Upper lobe of left lung (tissue), 6 donors: Measurements from ENCODE around the gene MXRA5. TPM values are rescaled to one million over a fixed set of nuclear protein-coding genes. Genes with fewer than 3 reads are reported as not detected.
"Not testable (repeated sequence)": the region's sequence is repeated elsewhere in the genome, so short reads cannot be mapped to it uniquely, and the experiment has no call there.

Experiments
- ATAC-seq, 2 donors: fragments of 200-7000 bp; cut with Tn5 transposase; one replicate each; pipeline ENCODE4 v1.9.1; 2022; ENCODE audit warnings: mild to moderate bottlenecking in 2 of 2, moderate library complexity in 2 of 2; ENCODE audit not compliant: low FRiP score in 2 of 2
- DNase-seq, 2 donors: peaks; one replicate each; pipeline ENCODE4 v3.0.0-alpha.2; 2019 to 2020
- H3K27ac ChIP-seq, 4 donors: fragments of 200-600 bp; sonication (generic); one replicate each; pipeline ENCODE4 v1.5.1; 2016 to 2019
- H3K27me3 ChIP-seq, 4 donors: fragments of 200-600 bp; sonication (generic); one replicate each; pipeline ENCODE4 v1.5.1; 2017 to 2019
- H3K36me3 ChIP-seq, 4 donors: fragments of 200-600 bp; sonication (generic); one replicate each; pipeline ENCODE4 v1.5.1; 2016 to 2019
- H3K4me1 ChIP-seq, 4 donors: fragments of 200-600 bp; sonication (generic); one replicate each; pipeline ENCODE4 v1.5.1; 2018 to 2019
- H3K4me3 ChIP-seq, 4 donors: fragments of 200-600 bp; sonication (generic); one replicate each; pipeline ENCODE4 v1.5.1; 2017 to 2019; ENCODE audit warnings: mild to moderate bottlenecking in 2 of 4, moderate library complexity in 1 of 4
- H3K9me3 ChIP-seq, 4 donors: fragments of 200-600 bp; sonication (generic); one replicate each; pipeline ENCODE4 v1.5.1; 2018 to 2019
- EP300 ChIP-seq, 4 donors: sonication (generic); formaldehyde crosslinking; IDR thresholded peaks; one replicate each; pipeline ENCODE4 v1.5.1; 2017; ENCODE audit warnings: antibody characterized with exemption in 4 of 4, control low read depth in 2 of 4
- POLR2A ChIP-seq, 4 donors: fragments of 450-650 bp; IDR thresholded peaks; one replicate each; pipeline ENCODE4 v1.5.1; 2016 to 2017; ENCODE audit warnings: antibody characterized with exemption in 4 of 4, mild to moderate bottlenecking in 2 of 4
- POLR2AphosphoS5 ChIP-seq, 2 donors: sonication (generic); formaldehyde crosslinking; IDR thresholded peaks; one replicate each; pipeline ENCODE4 v1.5.1; 2017; ENCODE audit warnings: antibody characterized with exemption in 2 of 2
- WGBS, 2 donors: methylation state at CpG; one replicate each; pipeline ENCODE4 v1.1.5; 2017 to 2018; 5-methylcytosine and 5-hydroxymethylcytosine counted together
- total RNA-seq, 6 donors: library from RNA; depleted of rRNA in 4 of 6; stranded (reverse); fragments of >200 nt in 4 of 6; gene quantifications; one replicate each; pipeline versions ENCODE4 v1.1.0 to v1.2.1, GENCODE V29; 2016 to 2021
- TF ChIP-seq, protein P1 (sequence below), 6 experiments: fragments of 450-650 bp in 4 of 6; fragments of 200-600 bp in 2 of 6; sonication (generic) in 2 of 6; IDR thresholded peaks; one replicate each; pipeline ENCODE4 v1.5.1; 2016 to 2019; ENCODE audit warnings: antibody characterized with exemption in 6 of 6
- donor health status: DM: no; HTN: no; CAD: no; lungs with moderate emphysema.
- donor health status: DM: no; HTN: yes; CAD: no; lungs with severe emphysema.

The MXRA5 gene
- total RNA-seq, 6 donors from 2014 or later: 1.0 to 10.2 (median 2.0) TPM

DNA sequence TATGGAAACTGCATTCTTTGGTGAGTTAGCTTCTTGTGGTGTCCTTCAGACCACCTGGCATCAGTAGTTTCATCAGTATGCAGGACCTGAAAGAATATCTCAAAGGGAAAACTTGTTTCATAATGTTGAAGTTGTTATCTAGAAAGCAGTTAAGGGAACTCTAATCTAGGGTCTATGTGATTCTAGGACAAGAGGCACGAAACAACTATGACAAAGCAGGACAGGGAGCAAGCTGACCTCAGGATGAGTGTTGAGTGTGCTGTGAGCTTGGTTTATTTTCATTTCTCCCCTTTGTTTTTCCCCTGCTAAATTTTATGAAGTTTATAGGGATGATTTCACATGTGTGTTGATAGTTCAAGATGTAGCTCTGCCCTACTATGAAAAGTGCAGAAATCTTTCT lies 65.7 kb downstream of the MXRA5 start:
- no peak overlapping the region for H3K27ac ChIP-seq
- H3K4me1 ChIP-seq: no peaks in the 10 kb centered on the region
- ATAC-seq (no peak), DNase-seq (no peak)
- no peaks in the 10 kb centered on the region for H3K36me3 ChIP-seq
- no peak overlapping the region for H3K4me3 ChIP-seq
- TF ChIP-seq POLR2A (IDR thresholded peaks at IDR 0.05): no peak
- no peak for TF ChIP-seq EP300 (IDR thresholded peaks at IDR 0.05)
- TF ChIP-seq POLR2AphosphoS5 (IDR thresholded peaks at IDR 0.05): no peak
- TF ChIP-seq, protein P1, sequence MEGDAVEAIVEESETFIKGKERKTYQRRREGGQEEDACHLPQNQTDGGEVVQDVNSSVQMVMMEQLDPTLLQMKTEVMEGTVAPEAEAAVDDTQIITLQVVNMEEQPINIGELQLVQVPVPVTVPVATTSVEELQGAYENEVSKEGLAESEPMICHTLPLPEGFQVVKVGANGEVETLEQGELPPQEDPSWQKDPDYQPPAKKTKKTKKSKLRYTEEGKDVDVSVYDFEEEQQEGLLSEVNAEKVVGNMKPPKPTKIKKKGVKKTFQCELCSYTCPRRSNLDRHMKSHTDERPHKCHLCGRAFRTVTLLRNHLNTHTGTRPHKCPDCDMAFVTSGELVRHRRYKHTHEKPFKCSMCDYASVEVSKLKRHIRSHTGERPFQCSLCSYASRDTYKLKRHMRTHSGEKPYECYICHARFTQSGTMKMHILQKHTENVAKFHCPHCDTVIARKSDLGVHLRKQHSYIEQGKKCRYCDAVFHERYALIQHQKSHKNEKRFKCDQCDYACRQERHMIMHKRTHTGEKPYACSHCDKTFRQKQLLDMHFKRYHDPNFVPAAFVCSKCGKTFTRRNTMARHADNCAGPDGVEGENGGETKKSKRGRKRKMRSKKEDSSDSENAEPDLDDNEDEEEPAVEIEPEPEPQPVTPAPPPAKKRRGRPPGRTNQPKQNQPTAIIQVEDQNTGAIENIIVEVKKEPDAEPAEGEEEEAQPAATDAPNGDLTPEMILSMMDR (IDR thresholded peaks at IDR 0.05): no peak
- peaks cover 0 to 8% (median 0%) of the 10 kb centered on the region in 4 donors for H3K9me3 ChIP-seq
- WGBS, 2 donors: 57 to 67% methylated on average over 1 of the region's 1 CpG
- no peaks in the 10 kb centered on the region for H3K27me3 ChIP-seq

DNA sequence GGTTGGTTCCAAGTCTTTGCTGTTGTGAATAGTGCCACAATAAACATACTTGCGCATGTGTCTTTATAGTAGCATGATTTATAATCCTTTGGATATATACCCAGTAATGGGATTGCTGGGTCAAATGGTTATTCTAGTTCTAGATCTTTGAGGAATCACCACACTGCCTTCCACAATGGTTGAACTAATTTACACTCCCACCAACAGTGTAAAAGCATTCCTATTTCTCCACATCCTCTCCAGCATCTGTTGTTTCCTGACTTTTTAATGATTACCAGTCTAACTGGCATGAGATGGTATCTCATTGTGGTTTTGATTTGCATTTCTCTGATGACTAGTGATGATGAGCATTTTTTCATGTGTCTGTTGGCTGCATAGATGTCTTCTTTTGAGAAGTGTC lies 72.8 kb downstream of the MXRA5 start:
- H3K4me3 ChIP-seq, H3K36me3 ChIP-seq, ATAC-seq, H3K4me1 ChIP-seq, H3K27ac ChIP-seq, DNase-seq, H3K27me3 ChIP-seq, H3K9me3 ChIP-seq: not testable (repeated sequence)
- 93 to 100% methylated on average over 1 of the region's 1 CpG for WGBS, 2 donors

DNA sequence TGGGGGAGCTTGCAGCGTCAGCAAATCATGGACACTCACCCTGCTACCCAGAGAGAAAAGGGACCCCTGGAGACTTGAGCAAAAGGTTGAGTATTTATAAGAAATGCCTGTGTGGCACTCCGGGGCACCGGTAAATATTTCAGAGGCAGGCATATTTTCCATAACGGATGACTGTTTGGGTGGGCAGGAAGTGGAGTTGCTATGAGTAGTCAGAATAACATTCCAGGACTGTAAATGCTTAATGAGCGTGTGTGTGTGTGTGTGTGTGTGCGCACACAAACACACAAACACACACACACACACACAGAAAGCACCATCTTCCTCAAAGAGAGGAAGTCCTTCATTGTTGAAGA lies 74.6 kb downstream of the MXRA5 start:
- TF ChIP-seq POLR2AphosphoS5 (IDR thresholded peaks at IDR 0.05): no peak
- TF ChIP-seq, protein P1 (IDR thresholded peaks at IDR 0.05): no peak
- TF ChIP-seq POLR2A (IDR thresholded peaks at IDR 0.05): no peak
- no peak for TF ChIP-seq EP300 (IDR thresholded peaks at IDR 0.05)

DNA sequence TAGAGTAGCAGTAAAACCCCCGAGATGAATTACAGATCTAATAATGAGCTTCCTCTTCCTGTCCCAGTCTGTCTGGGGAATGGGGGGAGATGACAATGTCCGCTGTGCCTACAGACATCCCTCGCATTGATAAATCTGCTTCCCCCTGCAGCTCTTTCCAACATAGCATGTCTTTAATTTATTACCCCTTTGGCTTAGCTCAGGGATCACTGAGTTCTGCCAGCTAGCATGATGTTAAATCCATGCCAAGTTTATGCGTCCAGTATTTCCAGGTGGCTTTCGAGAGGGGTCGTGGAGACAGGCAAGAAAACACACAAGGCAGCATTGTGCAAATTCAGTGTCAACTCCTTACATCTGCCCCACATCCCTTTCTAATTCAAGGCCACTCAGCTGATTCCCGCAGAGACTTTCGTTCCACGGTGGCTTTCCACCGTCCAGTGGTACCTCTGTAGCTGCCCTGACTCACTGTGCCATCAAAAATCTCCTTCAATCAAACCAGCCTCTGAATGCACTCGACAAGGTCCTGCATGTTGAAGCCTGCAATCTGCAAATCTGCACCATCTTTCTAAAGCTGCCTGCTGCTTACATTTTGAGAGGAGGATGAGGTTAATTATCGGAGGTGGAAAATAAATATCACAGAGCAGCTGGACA lies 75.1 kb downstream of the MXRA5 start:
- Histone ChIP-seq H3K36me3 (no peaks in the 10 kb centered on the region), H3K4me3 (no peak overlapping the region), H3K27me3 (no peaks in the 10 kb centered on the region), H3K4me1 (no peaks in the 10 kb centered on the region), H3K27ac (no peak overlapping the region), H3K9me3 (no peaks in the 10 kb centered on the region)
- TF ChIP-seq POLR2AphosphoS5 (IDR thresholded peaks at IDR 0.05) (no peak), POLR2A (IDR thresholded peaks at IDR 0.05) (no peak), EP300 (IDR thresholded peaks at IDR 0.05) (no peak)
- TF ChIP-seq, protein P1 (IDR thresholded peaks at IDR 0.05): no peak
- ATAC-seq: no peak
- WGBS, 2 donors: 35 to 48% methylated on average over 9 to 12 of the region's 12 CpGs
- DNase-seq: no peak

More for the DNA sequence above, 74.6 kb downstream of the MXRA5 start:
- H3K36me3 ChIP-seq: no peaks in the 10 kb centered on the region
- no peak for DNase-seq
- no peaks in the 10 kb centered on the region for H3K9me3 ChIP-seq
- no peaks in the 10 kb centered on the region for H3K4me1 ChIP-seq
- H3K27ac ChIP-seq: no peak overlapping the region
- WGBS, 2 donors: 23 to 32% methylated on average over 4 to 6 of the region's 6 CpGs
- ATAC-seq: no peak
- no peaks in the 10 kb centered on the region for H3K27me3 ChIP-seq
- no peak overlapping the region for H3K4me3 ChIP-seq

DNA sequence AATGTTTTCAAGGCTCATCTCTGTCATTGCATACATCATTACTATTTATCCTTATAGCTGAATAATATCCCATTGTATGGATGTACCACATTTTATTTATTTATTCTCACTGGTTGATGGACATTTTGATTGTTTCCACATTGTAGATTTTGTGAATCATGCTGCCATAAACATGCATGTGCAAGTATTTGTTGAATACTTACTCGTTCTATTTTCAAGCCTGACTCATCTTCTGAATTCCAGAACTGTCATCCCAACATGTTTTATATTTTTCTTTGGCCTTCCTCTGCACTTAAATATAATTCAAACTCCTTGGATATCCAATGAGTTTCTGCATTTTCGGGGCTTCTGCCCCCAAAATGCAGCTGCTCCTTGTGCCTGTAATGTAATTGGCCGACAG lies 77.6 kb downstream of the MXRA5 start:
- DNase-seq (no peak), ATAC-seq (no peak)
- H3K9me3 ChIP-seq: no peaks in the 10 kb centered on the region
- no peak overlapping the region for H3K27ac ChIP-seq
- no peak overlapping the region for H3K4me3 ChIP-seq
- no peaks in the 10 kb centered on the region for H3K27me3 ChIP-seq
- no peak for TF ChIP-seq POLR2AphosphoS5 (IDR thresholded peaks at IDR 0.05)
- TF ChIP-seq EP300 (IDR thresholded peaks at IDR 0.05): no peak
- TF ChIP-seq POLR2A (IDR thresholded peaks at IDR 0.05): no peak
- TF ChIP-seq, protein P1 (IDR thresholded peaks at IDR 0.05): no peak
- H3K36me3 ChIP-seq: no peaks in the 10 kb centered on the region
- WGBS, 2 donors: 66 to 73% methylated on average over 3 of the region's 3 CpGs
- no peaks in the 10 kb centered on the region for H3K4me1 ChIP-seq
